SK-N-SH (cell line): ENCODE measurements around the gene GNB1L.

Source experiments
- CHD2 ChIP-seq: fragments of 150-350 bp; IDR thresholded peaks from 2 replicates; pipeline ENCODE4 v1.6.1; 2018; ENCODE audit warnings: low read length; ENCODE audit not compliant: partially characterized antibody
- FOXM1 ChIP-seq: IDR thresholded peaks from 2 replicates; pipeline ENCODE4 v1.4.0; 2012; ENCODE audit warnings: low read depth, mild to moderate bottlenecking
- JUND ChIP-seq: IDR thresholded peaks from 2 replicates; pipeline ENCODE4 v1.4.0; 2012
- POLR2AphosphoS5 ChIP-seq: IDR thresholded peaks from 2 replicates; pipeline ENCODE4 v1.6.1; 2012; ENCODE audit warnings: low read depth, low read length
- RAD21 ChIP-seq: IDR thresholded peaks from 2 replicates; pipeline ENCODE4 v1.6.1; 2012; ENCODE audit warnings: mild to moderate bottlenecking, low read length
- RFX5 ChIP-seq: IDR thresholded peaks from 2 replicates; pipeline ENCODE4 v1.6.1; 2012; ENCODE audit warnings: mild to moderate bottlenecking, improper control_type of control experiment, low read length
- SMC3 ChIP-seq: IDR thresholded peaks from 2 replicates; pipeline ENCODE4 v1.6.1; 2012; ENCODE audit warnings: low read depth, low read length, improper control_type of control experiment
- TAF1 ChIP-seq: IDR thresholded peaks from 2 replicates; pipeline ENCODE4 v1.6.1; 2012; ENCODE audit warnings: low read depth, mild to moderate bottlenecking, low read length, moderate library complexity, borderline replicate concordance
- YY1 ChIP-seq: IDR thresholded peaks from 2 replicates; pipeline ENCODE4 v1.4.0; 2012; ENCODE audit warnings: low read depth, mild to moderate bottlenecking
- TF ChIP-seq, protein P1 (sequence below): fragments of 200-600 bp; sonication (generic); IDR thresholded peaks from 2 replicates; pipeline ENCODE4 v1.6.1; 2017; ENCODE audit warnings: antibody characterized with exemption, mild to moderate bottlenecking, moderate library complexity
- TF ChIP-seq, protein P2 (sequence below): IDR thresholded peaks from 2 replicates; pipeline ENCODE4; 2012

DNA sequence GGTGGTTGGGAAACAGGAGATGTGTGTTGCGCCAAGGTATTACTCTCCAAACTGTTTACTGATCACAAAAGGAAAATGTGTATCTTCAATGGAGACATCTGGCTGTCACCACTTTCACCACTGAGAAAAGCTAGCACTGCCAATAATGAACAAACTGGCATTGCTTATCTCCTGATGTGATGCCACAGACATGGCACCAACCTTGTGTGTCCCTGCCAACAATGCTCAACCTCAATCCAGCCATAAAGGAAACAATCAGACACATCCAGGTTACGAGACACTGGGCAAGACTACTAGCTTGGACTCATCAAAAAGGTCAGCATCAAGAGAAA is 28.1 kb downstream of the GNB1L start:
- TF ChIP-seq CHD2 (no peak), SMC3 (no peak), RFX5 (no peak), TAF1 (no peak), YY1 (no peak), RAD21 (no peak), POLR2AphosphoS5 (no peak), JUND (no peak), FOXM1 (no peak)
- TF ChIP-seq, protein P1, sequence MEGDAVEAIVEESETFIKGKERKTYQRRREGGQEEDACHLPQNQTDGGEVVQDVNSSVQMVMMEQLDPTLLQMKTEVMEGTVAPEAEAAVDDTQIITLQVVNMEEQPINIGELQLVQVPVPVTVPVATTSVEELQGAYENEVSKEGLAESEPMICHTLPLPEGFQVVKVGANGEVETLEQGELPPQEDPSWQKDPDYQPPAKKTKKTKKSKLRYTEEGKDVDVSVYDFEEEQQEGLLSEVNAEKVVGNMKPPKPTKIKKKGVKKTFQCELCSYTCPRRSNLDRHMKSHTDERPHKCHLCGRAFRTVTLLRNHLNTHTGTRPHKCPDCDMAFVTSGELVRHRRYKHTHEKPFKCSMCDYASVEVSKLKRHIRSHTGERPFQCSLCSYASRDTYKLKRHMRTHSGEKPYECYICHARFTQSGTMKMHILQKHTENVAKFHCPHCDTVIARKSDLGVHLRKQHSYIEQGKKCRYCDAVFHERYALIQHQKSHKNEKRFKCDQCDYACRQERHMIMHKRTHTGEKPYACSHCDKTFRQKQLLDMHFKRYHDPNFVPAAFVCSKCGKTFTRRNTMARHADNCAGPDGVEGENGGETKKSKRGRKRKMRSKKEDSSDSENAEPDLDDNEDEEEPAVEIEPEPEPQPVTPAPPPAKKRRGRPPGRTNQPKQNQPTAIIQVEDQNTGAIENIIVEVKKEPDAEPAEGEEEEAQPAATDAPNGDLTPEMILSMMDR, result no peak
- TF ChIP-seq, protein P2, sequence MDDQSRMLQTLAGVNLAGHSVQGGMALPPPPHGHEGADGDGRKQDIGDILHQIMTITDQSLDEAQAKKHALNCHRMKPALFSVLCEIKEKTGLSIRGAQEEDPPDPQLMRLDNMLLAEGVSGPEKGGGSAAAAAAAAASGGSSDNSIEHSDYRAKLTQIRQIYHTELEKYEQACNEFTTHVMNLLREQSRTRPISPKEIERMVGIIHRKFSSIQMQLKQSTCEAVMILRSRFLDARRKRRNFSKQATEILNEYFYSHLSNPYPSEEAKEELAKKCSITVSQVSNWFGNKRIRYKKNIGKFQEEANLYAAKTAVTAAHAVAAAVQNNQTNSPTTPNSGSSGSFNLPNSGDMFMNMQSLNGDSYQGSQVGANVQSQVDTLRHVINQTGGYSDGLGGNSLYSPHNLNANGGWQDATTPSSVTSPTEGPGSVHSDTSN, result no peak
